ENCODE data around the gene SHISA9. TPM values are rescaled to one million over a fixed set of nuclear protein-coding genes. Genes with fewer than 3 reads are reported as not detected.

SHISA9 gene
- total RNA-seq, 3 donors from 2014 or later, result 0.87 to 7.3 (median 3.0) TPM

DNA sequence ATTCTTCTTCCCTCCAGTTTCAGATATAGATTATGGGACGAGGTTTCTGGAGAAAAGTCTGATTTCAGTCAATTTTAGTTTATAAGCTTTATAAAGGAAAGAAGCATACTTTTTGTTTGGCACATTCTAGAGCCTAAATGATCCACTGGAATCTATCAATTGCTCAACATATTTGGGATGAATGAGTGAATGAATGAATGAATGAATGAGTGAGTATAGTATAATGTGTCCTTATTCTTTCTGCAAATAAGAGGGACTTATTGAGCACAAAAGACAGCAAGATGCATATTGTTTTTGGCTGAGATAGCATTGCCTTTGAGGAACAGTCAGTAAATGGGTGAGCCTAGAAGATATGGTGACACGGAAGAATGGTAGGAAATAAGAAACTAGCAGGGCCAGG lies 245.4 kb downstream of the SHISA9 start:
- Histone ChIP-seq H3K9me3 (peaks cover 8% of the 10 kb centered on the region), H3K36me3 (ENCODE audit: low read depth) (no peaks in the 10 kb centered on the region), H3K4me3 (no peak overlapping the region), H3K4me1 (ENCODE audit: low read depth) (no peaks in the 10 kb centered on the region)
- intact Hi-C loops (cut with DNase I, micrococcal nuclease), result no loop called here
- TF ChIP-seq, protein P1, sequence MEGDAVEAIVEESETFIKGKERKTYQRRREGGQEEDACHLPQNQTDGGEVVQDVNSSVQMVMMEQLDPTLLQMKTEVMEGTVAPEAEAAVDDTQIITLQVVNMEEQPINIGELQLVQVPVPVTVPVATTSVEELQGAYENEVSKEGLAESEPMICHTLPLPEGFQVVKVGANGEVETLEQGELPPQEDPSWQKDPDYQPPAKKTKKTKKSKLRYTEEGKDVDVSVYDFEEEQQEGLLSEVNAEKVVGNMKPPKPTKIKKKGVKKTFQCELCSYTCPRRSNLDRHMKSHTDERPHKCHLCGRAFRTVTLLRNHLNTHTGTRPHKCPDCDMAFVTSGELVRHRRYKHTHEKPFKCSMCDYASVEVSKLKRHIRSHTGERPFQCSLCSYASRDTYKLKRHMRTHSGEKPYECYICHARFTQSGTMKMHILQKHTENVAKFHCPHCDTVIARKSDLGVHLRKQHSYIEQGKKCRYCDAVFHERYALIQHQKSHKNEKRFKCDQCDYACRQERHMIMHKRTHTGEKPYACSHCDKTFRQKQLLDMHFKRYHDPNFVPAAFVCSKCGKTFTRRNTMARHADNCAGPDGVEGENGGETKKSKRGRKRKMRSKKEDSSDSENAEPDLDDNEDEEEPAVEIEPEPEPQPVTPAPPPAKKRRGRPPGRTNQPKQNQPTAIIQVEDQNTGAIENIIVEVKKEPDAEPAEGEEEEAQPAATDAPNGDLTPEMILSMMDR (IDR thresholded peaks at IDR 0.05), result no peak
- ATAC-seq (no peak), DNase-seq (no peak)

DNA sequence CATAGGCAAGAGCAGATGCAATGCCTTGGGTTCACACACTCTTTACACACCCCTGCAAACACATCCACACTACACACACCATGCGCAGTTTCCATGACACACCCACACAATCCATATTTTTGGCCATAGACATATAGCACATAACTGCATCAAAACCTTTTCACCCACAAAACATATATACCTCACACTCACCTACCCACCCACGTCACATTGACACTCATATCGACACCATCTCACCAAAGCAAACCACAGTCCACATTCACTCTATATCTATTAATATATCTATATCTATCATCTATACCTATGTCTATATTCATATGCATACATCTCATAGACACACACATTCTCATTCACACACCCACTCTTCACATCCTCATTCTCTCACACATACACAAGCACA lies 246.9 kb downstream of the SHISA9 start:
- H3K9me3 ChIP-seq, result peaks cover 5% of the 10 kb centered on the region
- TF ChIP-seq, protein P1 (IDR thresholded peaks at IDR 0.05), result no peak
- DNase-seq (no peak), ATAC-seq (no peak)
- H3K4me1 ChIP-seq (ENCODE audit: low read depth), result no peaks in the 10 kb centered on the region
- H3K36me3 ChIP-seq (ENCODE audit: low read depth), result no peaks in the 10 kb centered on the region
- H3K4me3 ChIP-seq, result no peak overlapping the region
- intact Hi-C loops (cut with DNase I, micrococcal nuclease), result no loop called here

DNA sequence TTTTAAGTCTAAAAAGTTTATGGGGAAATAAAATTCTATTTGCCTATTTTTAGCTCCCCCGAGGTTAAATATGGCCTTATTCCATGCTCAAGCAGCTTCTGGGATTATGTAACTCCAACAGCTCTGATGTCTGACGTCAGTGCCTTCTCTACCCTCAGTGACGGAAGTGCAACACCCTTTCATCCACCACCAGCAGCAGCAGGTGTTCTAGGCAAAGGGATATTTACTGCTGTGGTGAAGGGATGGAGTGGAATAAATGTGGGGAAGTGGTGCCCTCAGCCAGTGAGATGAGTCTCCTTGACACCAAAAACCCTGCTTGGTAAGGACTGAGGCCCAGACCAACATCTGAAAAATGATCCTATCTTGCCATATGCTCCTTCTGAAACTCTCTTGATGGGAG lies 247.4 kb downstream of the SHISA9 start:
- ATAC-seq (peak; percentile 19), DNase-seq (no peak)
- Histone ChIP-seq H3K4me1 (ENCODE audit: low read depth) (no peaks in the 10 kb centered on the region), H3K9me3 (peaks cover 5% of the 10 kb centered on the region), H3K4me3 (no peak overlapping the region), H3K36me3 (ENCODE audit: low read depth) (no peaks in the 10 kb centered on the region)
- TF ChIP-seq, protein P1 (IDR thresholded peaks at IDR 0.05), result no peak
- intact Hi-C loops (cut with DNase I, micrococcal nuclease), result no loop called here

DNA sequence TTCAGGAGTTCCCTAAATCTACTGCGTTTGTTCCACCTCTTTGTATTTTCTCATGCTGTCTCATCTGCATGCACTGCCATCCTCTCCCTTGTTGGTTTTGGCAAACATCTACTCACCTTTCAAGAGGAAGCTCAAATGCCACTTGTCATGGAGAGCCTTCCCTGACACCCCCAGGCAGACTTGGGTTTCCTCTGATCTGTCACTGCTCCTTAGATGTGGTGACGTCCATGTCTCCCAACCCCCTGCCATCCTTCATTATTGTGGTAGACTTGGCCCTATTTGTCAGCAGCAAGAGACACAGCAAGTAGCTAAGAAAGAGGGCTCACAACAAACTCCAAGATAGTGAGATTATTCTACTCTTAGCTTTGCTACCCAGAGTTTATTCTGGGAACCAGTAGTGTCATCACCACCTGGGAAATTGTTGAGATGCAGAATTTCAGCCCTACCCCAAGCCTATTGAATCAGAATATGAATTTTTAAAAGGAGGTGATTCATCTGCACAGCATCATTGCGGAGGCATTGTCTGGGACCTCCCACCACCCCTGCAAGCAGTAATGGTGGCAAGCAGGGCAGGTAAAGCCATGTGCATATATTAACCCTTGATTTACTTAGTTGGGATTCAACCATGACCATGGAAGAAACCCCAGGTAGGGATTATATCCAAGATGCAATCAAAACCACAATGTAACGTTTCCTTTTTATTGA lies 248.9 kb downstream of the SHISA9 start:
- intact Hi-C loops (cut with DNase I, micrococcal nuclease), result no loop called here
- TF ChIP-seq, protein P1 (IDR thresholded peaks at IDR 0.05), result no peak
- no peak overlapping the region for H3K4me3 ChIP-seq
- ATAC-seq (no peak), DNase-seq (no peak)
- H3K4me1 ChIP-seq (ENCODE audit: low read depth), result no peaks in the 10 kb centered on the region
- peaks cover 3% of the 10 kb centered on the region for H3K9me3 ChIP-seq
- no peaks in the 10 kb centered on the region for H3K36me3 ChIP-seq (ENCODE audit: low read depth)

DNA sequence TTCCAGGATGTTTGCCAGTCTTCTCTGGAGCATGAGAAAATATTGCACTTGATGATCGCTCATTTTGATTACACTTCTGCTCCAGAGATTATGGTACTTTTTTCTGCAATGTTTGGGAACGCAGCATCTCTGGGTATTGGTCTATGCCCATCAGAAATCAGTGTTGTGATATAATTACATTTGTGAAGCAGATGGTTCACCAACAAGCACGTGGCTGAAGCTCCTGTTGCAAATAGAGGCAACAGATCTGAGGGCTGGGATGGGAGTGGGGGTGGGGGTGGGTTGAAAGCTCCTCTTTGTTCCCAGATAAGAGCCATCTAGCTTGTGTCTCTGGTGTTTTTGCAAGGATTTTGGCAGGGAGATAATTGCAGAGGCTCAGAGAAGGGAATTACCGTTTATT lies 252.3 kb downstream of the SHISA9 start:
- Histone ChIP-seq H3K4me3 (no peak overlapping the region), H3K4me1 (ENCODE audit: low read depth) (no peaks in the 10 kb centered on the region), H3K36me3 (ENCODE audit: low read depth) (no peaks in the 10 kb centered on the region), H3K9me3 (no peaks in the 10 kb centered on the region)
- intact Hi-C loops (cut with DNase I, micrococcal nuclease), result no loop called here
- ATAC-seq, result no peak
- TF ChIP-seq, protein P1 (IDR thresholded peaks at IDR 0.05), result no peak
- DNase-seq, result no peak

DNA sequence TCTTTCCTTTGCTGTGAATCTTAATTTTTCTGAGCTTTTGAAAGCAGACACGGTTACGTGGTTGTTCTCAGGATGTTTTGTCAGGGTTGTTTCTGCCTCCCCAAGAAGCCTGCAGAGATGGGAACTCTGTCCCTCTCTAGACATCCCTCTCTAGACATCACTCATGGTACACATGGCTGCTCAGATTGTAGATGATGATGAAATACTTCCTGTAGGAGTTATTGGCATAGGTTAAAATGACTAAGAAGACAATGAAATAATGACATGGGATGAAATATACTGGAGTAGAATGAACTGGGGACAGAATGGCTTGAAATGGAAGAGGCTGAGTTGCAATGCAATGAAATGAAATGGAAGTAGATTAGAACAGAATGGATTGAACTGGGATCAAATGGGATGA lies 253.4 kb downstream of the SHISA9 start:
- Histone ChIP-seq H3K9me3 (no peaks in the 10 kb centered on the region), H3K36me3 (ENCODE audit: low read depth) (no peaks in the 10 kb centered on the region), H3K4me1 (ENCODE audit: low read depth) (no peaks in the 10 kb centered on the region), H3K4me3 (no peak overlapping the region)
- ATAC-seq, result no peak
- no peak for DNase-seq
- TF ChIP-seq, protein P1 (IDR thresholded peaks at IDR 0.05), result no peak
- intact Hi-C loops (cut with DNase I, micrococcal nuclease), result no loop called here
